ENCODE results near the gene ACR.

GRCh38 chr22:50694766-50695420 is 43.1 kb upstream of the ACR start:
- TF ChIP-seq CTCF (conservative IDR thresholded peaks at IDR 0.05; ENCODE audit: low read length) (no peak), EZH2phosphoT487 (IDR thresholded peaks at IDR 0.05; ENCODE audit: borderline replicate concordance) (no peak)

All from Loucy (cell line).